Body of pancreas (tissue), 4 donors: ENCODE results near the gene EDNRA. TPM values are rescaled to one million over a fixed set of nuclear protein-coding genes. Genes with fewer than 3 reads are reported as not detected.

Source experiments
- ATAC-seq: fragments of 150-250 bp; one replicate; pipeline ENCODE4 v1.9.1; 2016
- DNase-seq, 4 donors: peaks; one replicate each; pipeline ENCODE4 v3.0.0-alpha.2; 2019
- H3K27ac ChIP-seq, 4 donors: fragments of 200-600 bp; sonication (generic); 1 replicate in 3 of 4; 2 replicates in 1 of 4; pipeline versions ENCODE4 v1.5.1 to v1.6.1; 2016 to 2019; ENCODE audit warnings: mild to moderate bottlenecking in 1 of 4, mixed read lengths in 1 of 4, moderate library complexity in 1 of 4
- H3K27me3 ChIP-seq, 2 donors: fragments of 200-600 bp; sonication (generic); one replicate each; pipeline ENCODE4 v1.6.0; 2016; ENCODE audit warnings: mild to moderate bottlenecking in 1 of 2
- H3K36me3 ChIP-seq, 2 donors: fragments of 200-600 bp; sonication (generic); replicated peaks in 1 of 2; 2 replicates each; pipeline ENCODE4 v1.5.1; 2016; ENCODE audit warnings: low read depth in 2 of 2; ENCODE audit not compliant: insufficient read depth in 1 of 2
- H3K4me1 ChIP-seq: fragments of 200-600 bp; sonication (generic); one replicate; pipeline ENCODE4 v1.6.0; 2016
- H3K4me3 ChIP-seq, 2 donors: fragments of 200-600 bp; sonication (generic); 1 replicate in 1 of 2; 2 replicates in 1 of 2; pipeline ENCODE4 v1.5.1; 2016 to 2019
- H3K9me3 ChIP-seq, 3 donors: fragments of 200-600 bp; sonication (generic); 1 replicate in 2 of 3; 2 replicates in 1 of 3; pipeline ENCODE4 v1.5.1; 2016
- POLR2A ChIP-seq, 3 donors: fragments of 450-650 bp; IDR thresholded peaks; one replicate each; pipeline ENCODE4 v1.6.1; 2016; ENCODE audit warnings: antibody characterized with exemption in 3 of 3, mild to moderate bottlenecking in 2 of 3
- WGBS, 2 donors: methylation state at CpG; one replicate each; pipeline ENCODE4 v1.1.5; 2017; 5-methylcytosine and 5-hydroxymethylcytosine counted together
- intact Hi-C: fragments of 100-400 bp; cut with DNase I; formaldehyde crosslinking; loops from one replicate; pipeline ENCODE4 v1.15.1; 2023
- total RNA-seq, 2 donors: library from RNA; depleted of rRNA; stranded (reverse); fragments of >200 nt; gene quantifications; one replicate each; pipeline ENCODE4 v1.1.0, GENCODE V29; 2016
- TF ChIP-seq, protein P1 (sequence below), 7 experiments: fragments of 450-650 bp in 4 of 7; fragments of 200-600 bp in 3 of 7; sonication (generic) in 3 of 7; IDR thresholded peaks; one replicate each; pipeline ENCODE4 v1.5.1; 2016 to 2019; ENCODE audit warnings: antibody characterized with exemption in 7 of 7

Gene EDNRA
- total RNA-seq, 2 donors from 2014 or later = 1.3 TPM

DNA sequence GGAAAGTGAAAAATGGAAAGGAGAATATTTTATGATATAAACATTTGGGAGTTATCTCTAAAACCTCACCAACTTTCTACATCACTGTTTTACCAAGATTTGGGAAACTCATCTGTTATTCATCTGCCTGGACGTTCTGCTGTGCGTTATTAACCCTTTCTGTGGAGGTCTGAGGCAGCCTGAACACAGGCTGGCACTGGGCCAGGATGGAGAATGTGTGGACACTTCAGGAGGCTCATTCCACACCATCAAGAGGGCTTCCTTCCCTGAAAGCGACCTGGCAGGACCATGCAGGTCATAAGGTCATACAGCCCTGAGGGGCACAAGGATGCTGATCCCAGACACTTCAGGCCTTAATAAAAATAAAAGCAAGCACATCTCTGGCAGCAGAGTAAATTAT is 105.1 kb downstream of the EDNRA start:
- no peak overlapping the region for H3K4me3 ChIP-seq
- no peak for DNase-seq
- H3K27ac ChIP-seq = no peak overlapping the region
- no peaks in the 10 kb centered on the region for H3K36me3 ChIP-seq
- intact Hi-C loops = no loop called here
- no peak for ATAC-seq
- H3K4me1 ChIP-seq = peaks cover 3% of the 10 kb centered on the region
- no peaks in the 10 kb centered on the region for H3K9me3 ChIP-seq
- TF ChIP-seq POLR2A (IDR thresholded peaks at IDR 0.05) = no peak
- TF ChIP-seq, protein P1, sequence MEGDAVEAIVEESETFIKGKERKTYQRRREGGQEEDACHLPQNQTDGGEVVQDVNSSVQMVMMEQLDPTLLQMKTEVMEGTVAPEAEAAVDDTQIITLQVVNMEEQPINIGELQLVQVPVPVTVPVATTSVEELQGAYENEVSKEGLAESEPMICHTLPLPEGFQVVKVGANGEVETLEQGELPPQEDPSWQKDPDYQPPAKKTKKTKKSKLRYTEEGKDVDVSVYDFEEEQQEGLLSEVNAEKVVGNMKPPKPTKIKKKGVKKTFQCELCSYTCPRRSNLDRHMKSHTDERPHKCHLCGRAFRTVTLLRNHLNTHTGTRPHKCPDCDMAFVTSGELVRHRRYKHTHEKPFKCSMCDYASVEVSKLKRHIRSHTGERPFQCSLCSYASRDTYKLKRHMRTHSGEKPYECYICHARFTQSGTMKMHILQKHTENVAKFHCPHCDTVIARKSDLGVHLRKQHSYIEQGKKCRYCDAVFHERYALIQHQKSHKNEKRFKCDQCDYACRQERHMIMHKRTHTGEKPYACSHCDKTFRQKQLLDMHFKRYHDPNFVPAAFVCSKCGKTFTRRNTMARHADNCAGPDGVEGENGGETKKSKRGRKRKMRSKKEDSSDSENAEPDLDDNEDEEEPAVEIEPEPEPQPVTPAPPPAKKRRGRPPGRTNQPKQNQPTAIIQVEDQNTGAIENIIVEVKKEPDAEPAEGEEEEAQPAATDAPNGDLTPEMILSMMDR (IDR thresholded peaks at IDR 0.05) = no peak
- no peaks in the 10 kb centered on the region for H3K27me3 ChIP-seq
- WGBS, 2 donors = 30 to 32% methylated on average over 3 of the region's 3 CpGs

DNA sequence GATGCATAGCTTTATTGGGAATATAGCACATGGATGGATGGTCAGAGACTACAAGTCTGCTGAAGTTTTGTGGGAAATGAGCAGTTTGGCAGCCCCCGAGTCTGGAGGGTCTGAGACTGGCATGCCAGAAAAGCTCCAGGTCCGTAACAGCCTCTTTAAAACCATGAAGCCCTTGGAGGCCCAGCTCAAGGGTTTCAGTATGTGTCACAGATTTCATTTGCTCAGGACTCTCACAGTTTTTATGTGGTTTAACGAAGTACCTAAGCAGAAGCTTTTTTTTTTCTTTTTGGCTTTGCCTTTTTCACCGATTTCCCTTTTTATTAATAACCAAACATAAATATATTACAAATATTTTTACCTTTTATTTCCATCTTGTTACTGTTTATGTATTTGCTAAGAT is 105.7 kb downstream of the EDNRA start:
- ATAC-seq (no peak), DNase-seq (no peak)
- intact Hi-C loops = no loop called here
- Histone ChIP-seq H3K4me1 (peaks cover 3% of the 10 kb centered on the region), H3K4me3 (no peak overlapping the region), H3K27ac (no peak overlapping the region), H3K36me3 (no peaks in the 10 kb centered on the region), H3K27me3 (no peaks in the 10 kb centered on the region), H3K9me3 (no peaks in the 10 kb centered on the region)
- TF ChIP-seq, protein P1 (IDR thresholded peaks at IDR 0.05) = no peak
- no peak for TF ChIP-seq POLR2A (IDR thresholded peaks at IDR 0.05)
- WGBS, 2 donors = 67 to 77% methylated on average over 4 of the region's 4 CpGs

GRCh38 chr4:147587041-147587440 is 106.1 kb downstream of the EDNRA start:
- Histone ChIP-seq H3K9me3 (no peaks in the 10 kb centered on the region), H3K4me1 (peaks cover 3% of the 10 kb centered on the region), H3K27ac (no peak overlapping the region), H3K36me3 (no peaks in the 10 kb centered on the region), H3K4me3 (no peak overlapping the region), H3K27me3 (no peaks in the 10 kb centered on the region)
- TF ChIP-seq, protein P1 (IDR thresholded peaks at IDR 0.05) = no peak
- no peak for TF ChIP-seq POLR2A (IDR thresholded peaks at IDR 0.05)
- WGBS, 2 donors = 72 to 75% methylated on average over 3 of the region's 3 CpGs
- intact Hi-C loops = no loop called here
- ATAC-seq (no peak), DNase-seq (no peak)

- ATAC-seq = no peak
- Histone ChIP-seq H3K9me3 (no peaks in the 10 kb centered on the region), H3K4me3 (no peak overlapping the region), H3K36me3 (no peaks in the 10 kb centered on the region), H3K4me1 (peaks cover 3% of the 10 kb centered on the region), H3K27ac (no peak overlapping the region), H3K27me3 (no peaks in the 10 kb centered on the region)
- no peak for DNase-seq
- WGBS, 2 donors = 58 to 76% methylated on average over 1 of the region's 1 CpG
- TF ChIP-seq, protein P1 (IDR thresholded peaks at IDR 0.05) = no peak
- no peak for TF ChIP-seq POLR2A (IDR thresholded peaks at IDR 0.05)
- intact Hi-C loops = no loop called here
These were observed 108.7 kb downstream of the EDNRA start for GRCh38 chr4:147589586-147589985.

DNA sequence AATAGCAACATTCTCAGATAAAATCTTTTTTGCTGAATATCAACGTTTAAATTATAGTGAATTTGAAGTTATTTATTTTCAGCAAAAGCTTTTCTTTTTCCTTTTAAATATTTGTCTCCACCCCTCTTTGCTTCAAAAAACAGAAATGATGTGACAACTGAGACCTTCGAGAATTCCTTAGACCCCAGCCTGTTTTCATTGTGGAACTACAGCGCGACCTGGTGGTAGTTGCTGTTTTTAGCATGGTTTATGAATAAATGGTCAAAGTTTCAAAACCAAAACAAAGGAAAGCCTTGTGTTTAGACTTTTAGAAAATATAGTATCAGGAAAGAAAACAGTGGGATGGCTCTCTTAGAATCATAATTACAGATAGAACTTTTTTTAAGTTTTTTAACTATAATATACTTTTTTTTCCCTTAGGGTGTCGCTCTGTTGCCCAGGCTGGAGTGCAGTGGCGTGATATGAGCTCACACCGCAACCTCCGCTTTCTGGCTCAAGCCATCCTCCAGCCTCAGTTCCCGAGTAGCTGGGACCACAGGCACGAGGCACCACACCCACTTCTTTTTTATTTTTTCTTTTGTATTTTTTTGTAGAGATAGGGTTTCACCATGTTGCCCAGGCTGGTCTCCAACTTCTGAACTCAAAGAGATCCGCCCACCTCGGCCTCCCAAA is 109.5 kb downstream of the EDNRA start:
- no peak for ATAC-seq

More for the DNA sequence above, 109.5 kb downstream of the EDNRA start:
- Histone ChIP-seq H3K4me3 (no peak overlapping the region), H3K4me1 (peaks cover 3% of the 10 kb centered on the region), H3K27ac (no peak overlapping the region), H3K27me3 (no peaks in the 10 kb centered on the region), H3K9me3 (no peaks in the 10 kb centered on the region), H3K36me3 (no peaks in the 10 kb centered on the region)
- TF ChIP-seq, protein P1 (IDR thresholded peaks at IDR 0.05) = peak; percentile 48 to 71 (median 65)
- no peak for TF ChIP-seq POLR2A (IDR thresholded peaks at IDR 0.05)
- peak; percentile 29 to 57 (median 42) for DNase-seq
- intact Hi-C loops = no loop called here
- WGBS, 2 donors = 34 to 38% methylated on average over 12 of the region's 12 CpGs
